ENCODE measurements around the gene TTC33. TPM values are rescaled to one million over a fixed set of nuclear protein-coding genes. Genes with fewer than 3 reads are reported as not detected.

Gene TTC33
- total RNA-seq, 1 donor from 2014 or later, result 52.5 TPM

DNA sequence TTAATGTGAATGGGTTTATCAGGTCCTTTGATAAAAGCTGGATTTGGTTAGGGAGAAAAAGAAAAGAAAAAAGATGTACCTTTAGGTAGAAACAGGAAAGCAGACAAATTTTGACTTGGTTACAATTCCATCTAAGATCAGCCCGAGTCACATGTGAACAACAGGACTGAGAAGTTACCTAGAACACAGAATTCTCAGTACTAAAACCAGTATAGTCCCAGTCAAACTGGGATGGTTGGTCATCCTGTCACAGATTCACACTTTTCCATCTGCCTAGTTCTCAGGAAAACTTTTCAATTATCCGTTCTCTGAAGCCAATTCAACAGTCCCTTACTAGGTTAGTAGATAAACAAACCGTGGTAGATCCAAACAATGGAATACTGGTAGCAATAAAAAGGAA, 266.3 kb downstream of the TTC33 start:
- no peak overlapping the region for H3K27ac Mint-ChIP-seq
- Histone ChIP-seq H3K36me3 (no peaks in the 10 kb centered on the region), H3K9me3 (ENCODE audit: low read depth) (no peaks in the 10 kb centered on the region), H3K27me3 (no peaks in the 10 kb centered on the region), H4K20me1 (ENCODE audit: low read depth) (no peaks in the 10 kb centered on the region), H2AFZ (replicated peaks) (no peak overlapping the region), H3K27ac (no peak overlapping the region), H3K79me2 (ENCODE audit: low read depth) (no peaks in the 10 kb centered on the region), H3K9ac (no peak overlapping the region), H3F3A (ENCODE audit: low read depth) (no peaks in the 10 kb centered on the region), H3K4me1 (no peaks in the 10 kb centered on the region), H3K4me3 (no peak overlapping the region), H3K4me2 (no peak overlapping the region)
- no peaks in the 10 kb centered on the region for H3K4me1 Mint-ChIP-seq
- DNase-seq (ENCODE audit: low spot score), result no peak
- H3K9me3 Mint-ChIP-seq, result no peaks in the 10 kb centered on the region
- H3K36me3 Mint-ChIP-seq, result no peaks in the 10 kb centered on the region
- H3K4me3 Mint-ChIP-seq, result no peak overlapping the region
- TF ChIP-seq EZH2 (IDR thresholded peaks at IDR 0.05) (no peak), EZH2phosphoT487 (IDR thresholded peaks at IDR 0.05) (no peak)
- TF ChIP-seq, protein P1, sequence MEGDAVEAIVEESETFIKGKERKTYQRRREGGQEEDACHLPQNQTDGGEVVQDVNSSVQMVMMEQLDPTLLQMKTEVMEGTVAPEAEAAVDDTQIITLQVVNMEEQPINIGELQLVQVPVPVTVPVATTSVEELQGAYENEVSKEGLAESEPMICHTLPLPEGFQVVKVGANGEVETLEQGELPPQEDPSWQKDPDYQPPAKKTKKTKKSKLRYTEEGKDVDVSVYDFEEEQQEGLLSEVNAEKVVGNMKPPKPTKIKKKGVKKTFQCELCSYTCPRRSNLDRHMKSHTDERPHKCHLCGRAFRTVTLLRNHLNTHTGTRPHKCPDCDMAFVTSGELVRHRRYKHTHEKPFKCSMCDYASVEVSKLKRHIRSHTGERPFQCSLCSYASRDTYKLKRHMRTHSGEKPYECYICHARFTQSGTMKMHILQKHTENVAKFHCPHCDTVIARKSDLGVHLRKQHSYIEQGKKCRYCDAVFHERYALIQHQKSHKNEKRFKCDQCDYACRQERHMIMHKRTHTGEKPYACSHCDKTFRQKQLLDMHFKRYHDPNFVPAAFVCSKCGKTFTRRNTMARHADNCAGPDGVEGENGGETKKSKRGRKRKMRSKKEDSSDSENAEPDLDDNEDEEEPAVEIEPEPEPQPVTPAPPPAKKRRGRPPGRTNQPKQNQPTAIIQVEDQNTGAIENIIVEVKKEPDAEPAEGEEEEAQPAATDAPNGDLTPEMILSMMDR (IDR thresholded peaks at IDR 0.05), result no peak
- no peaks in the 10 kb centered on the region for H3K27me3 Mint-ChIP-seq (ENCODE audit: insufficient read depth, low read depth)

GRCh38 chr5:40486437-40487275, 269.1 kb downstream of the TTC33 start:
- H3F3A ChIP-seq (ENCODE audit: low read depth), result no peaks in the 10 kb centered on the region
- Mint-ChIP-seq H3K4me3 (no peak overlapping the region), H3K27ac (no peak overlapping the region), H3K4me1 (no peaks in the 10 kb centered on the region), H3K36me3 (no peaks in the 10 kb centered on the region), H3K27me3 (ENCODE audit: insufficient read depth, low read depth) (no peaks in the 10 kb centered on the region), H3K9me3 (no peaks in the 10 kb centered on the region)
- no peaks in the 10 kb centered on the region for H3K9me3 ChIP-seq (ENCODE audit: low read depth)
- no peaks in the 10 kb centered on the region for H3K36me3 ChIP-seq
- no peak overlapping the region for H3K9ac ChIP-seq
- DNase-seq (ENCODE audit: low spot score), result no peak
- no peaks in the 10 kb centered on the region for H3K79me2 ChIP-seq (ENCODE audit: low read depth)
- H3K27me3 ChIP-seq, result no peaks in the 10 kb centered on the region
- H4K20me1 ChIP-seq (ENCODE audit: low read depth), result no peaks in the 10 kb centered on the region
- no peak for TF ChIP-seq EZH2 (IDR thresholded peaks at IDR 0.05)
- TF ChIP-seq, protein P1 (IDR thresholded peaks at IDR 0.05), result no peak
- H3K27ac ChIP-seq, result no peak overlapping the region
- H2AFZ ChIP-seq (replicated peaks), result no peak overlapping the region
- H3K4me2 ChIP-seq, result no peak overlapping the region
- H3K4me3 ChIP-seq, result no peak overlapping the region
- no peaks in the 10 kb centered on the region for H3K4me1 ChIP-seq

GRCh38 chr5:40485021-40485998, 270.5 kb downstream of the TTC33 start:
- Mint-ChIP-seq H3K4me1 (no peaks in the 10 kb centered on the region), H3K36me3 (no peaks in the 10 kb centered on the region), H3K9me3 (no peaks in the 10 kb centered on the region), H3K27ac (no peak overlapping the region), H3K27me3 (ENCODE audit: insufficient read depth, low read depth) (no peaks in the 10 kb centered on the region), H3K4me3 (no peak overlapping the region)
- no peak for TF ChIP-seq EZH2 (IDR thresholded peaks at IDR 0.05)
- TF ChIP-seq, protein P1 (IDR thresholded peaks at IDR 0.05), result no peak
- H3K27ac ChIP-seq, result no peak overlapping the region
- no peaks in the 10 kb centered on the region for H3K9me3 ChIP-seq (ENCODE audit: low read depth)
- no peaks in the 10 kb centered on the region for H4K20me1 ChIP-seq (ENCODE audit: low read depth)
- no peaks in the 10 kb centered on the region for H3F3A ChIP-seq (ENCODE audit: low read depth)
- no peaks in the 10 kb centered on the region for H3K79me2 ChIP-seq (ENCODE audit: low read depth)
- no peak for DNase-seq (ENCODE audit: low spot score)
- H3K9ac ChIP-seq, result no peak overlapping the region
- no peak overlapping the region for H3K4me2 ChIP-seq
- no peak overlapping the region for H3K4me3 ChIP-seq
- H3K36me3 ChIP-seq, result no peaks in the 10 kb centered on the region
- H3K27me3 ChIP-seq, result no peaks in the 10 kb centered on the region
- no peaks in the 10 kb centered on the region for H3K4me1 ChIP-seq
- no peak overlapping the region for H2AFZ ChIP-seq (replicated peaks)
